IMR-90 (cell line): ENCODE measurements around the gene DCDC2B. TPM values are rescaled to one million over a fixed set of nuclear protein-coding genes. Genes with fewer than 3 reads are reported as not detected.
A peak's percentile ranks its signal among the peaks of the same experiment; 100 is the strongest.

Source experiments
- ATAC-seq: fragments of 200-7000 bp; cut with Tn5 transposase; 2 replicates; pipeline ENCODE4 v1.9.1; 2020; ENCODE audit warnings: low read depth, mild to moderate bottlenecking, moderate library complexity
- BruUV-seq: library from RNA; stranded (reverse); fragments of 400-500 nt; replicated peaks from 2 replicates; lab custom pipeline; 2021; lab: Mats Ljungman, UMichigan
- CTCF ChIA-PET: fragments of 300-600 bp; formaldehyde crosslinking; extraction: SDS; loops from one replicate; lab custom pipeline; 2021; ENCODE audit warnings: antibody characterized with exemption; lab: Yijun Ruan, JAX
- POLR2A ChIA-PET: fragments of 300-600 bp; sonication (Branson Sonifier 250); formaldehyde crosslinking; loops from one replicate; lab custom pipeline; 2022; ENCODE audit warnings: antibody characterized with exemption; ENCODE audit not compliant: unreplicated experiment; lab: Charles Lee
- DNase-seq: peaks from one replicate; pipeline ENCODE4 v3.0.0; 2013
- H2AFZ ChIP-seq: replicated peaks from 2 replicates; pipeline ENCODE3; 2013; ENCODE audit warnings: low read length, mild to moderate bottlenecking; ENCODE audit not compliant: poor library complexity
- H2AK5ac ChIP-seq: 2 replicates; pipeline ENCODE4 v1.6.1; 2013; ENCODE audit warnings: low read depth, low read length, inconsistent platforms
- H2AK9ac ChIP-seq: replicated peaks from 2 replicates; pipeline ENCODE3; 2013; ENCODE audit warnings: mild to moderate bottlenecking, low read depth, low read length, moderate library complexity; ENCODE audit not compliant: poor library complexity
- H2BK120ac ChIP-seq: 2 replicates; pipeline ENCODE4 v1.6.1; 2013; ENCODE audit warnings: low read depth, low read length, inconsistent platforms
- H2BK15ac ChIP-seq: 3 replicates; pipeline ENCODE4 v1.6.1; 2013; ENCODE audit warnings: low read depth, low read length, inconsistent platforms
- H2BK20ac ChIP-seq: 2 replicates; pipeline ENCODE4 v1.6.1; 2013; ENCODE audit warnings: low read depth, mild to moderate bottlenecking, inconsistent platforms, low read length, moderate library complexity
- H2BK5ac ChIP-seq: 2 replicates; pipeline ENCODE4 v1.6.1; 2013; ENCODE audit warnings: mild to moderate bottlenecking, low read depth, low read length, inconsistent platforms; ENCODE audit not compliant: poor library complexity, severe bottlenecking
- H3K14ac ChIP-seq: replicated peaks from 2 replicates; pipeline ENCODE4 v1.6.1; 2013; ENCODE audit warnings: low read depth, low read length, inconsistent platforms
- H3K18ac ChIP-seq: 2 replicates; pipeline ENCODE4 v1.6.1; 2013; ENCODE audit warnings: low read depth, low read length, control low read depth
- H3K23ac ChIP-seq: 2 replicates; pipeline ENCODE4 v1.6.1; 2013; ENCODE audit warnings: low read depth, low read length, inconsistent platforms
- H3K27ac ChIP-seq: 2 replicates; pipeline ENCODE4 v1.5.1; 2013; ENCODE audit warnings: mild to moderate bottlenecking, control low read depth, low read length; ENCODE audit not compliant: insufficient read depth
- H3K27me3 ChIP-seq: 2 replicates; pipeline ENCODE4 v1.6.1; 2013; ENCODE audit warnings: low read length; ENCODE audit not compliant: control insufficient read depth, insufficient read depth
- H3K36me3 ChIP-seq: 2 replicates; pipeline ENCODE4 v1.6.1; 2013; ENCODE audit warnings: low read length, mixed read lengths; ENCODE audit not compliant: control insufficient read depth, insufficient read depth
- H3K4ac ChIP-seq: 2 replicates; pipeline ENCODE4 v1.6.1; 2013; ENCODE audit warnings: low read depth, low read length, inconsistent platforms
- H3K4me1 ChIP-seq: 2 replicates; pipeline ENCODE4 v1.6.1; 2013; ENCODE audit warnings: low read length, mixed read lengths; ENCODE audit not compliant: control insufficient read depth, insufficient read depth
- H3K4me2 ChIP-seq: 2 replicates; pipeline ENCODE4 v1.6.1; 2013; ENCODE audit warnings: low read depth, mild to moderate bottlenecking, control low read depth, low read length, moderate library complexity
- H3K4me3 ChIP-seq: 2 replicates; pipeline ENCODE4 v1.5.1; 2013; ENCODE audit warnings: low read depth, mild to moderate bottlenecking, control low read depth, low read length, moderate library complexity; ENCODE audit not compliant: insufficient read depth
- H3K56ac ChIP-seq: 2 replicates; pipeline ENCODE4 v1.6.1; 2013; ENCODE audit warnings: low read length, inconsistent platforms; ENCODE audit not compliant: insufficient read depth; ENCODE audit errors: extremely low read depth
- H3K79me1 ChIP-seq, 2 experiments: 2 replicates each; pipeline ENCODE4 v1.6.1; 2013; ENCODE audit warnings: low read length in 2 of 2, inconsistent platforms in 1 of 2, low read depth in 1 of 2
- H3K9ac ChIP-seq: 2 replicates; pipeline ENCODE4 v1.6.1; 2013; ENCODE audit warnings: low read depth, low read length, control low read depth
- H3K9me1 ChIP-seq: 2 replicates; pipeline ENCODE4 v1.6.1; 2013; ENCODE audit warnings: low read length, inconsistent platforms; ENCODE audit not compliant: insufficient read depth
- H3K9me3 ChIP-seq: 2 replicates; pipeline ENCODE4 v1.6.1; 2013; ENCODE audit warnings: low read length; ENCODE audit not compliant: control insufficient read depth, insufficient read depth
- H4K20me1 ChIP-seq: 2 replicates; pipeline ENCODE4 v1.6.1; 2013; ENCODE audit warnings: low read length, inconsistent platforms; ENCODE audit not compliant: insufficient read depth
- H4K5ac ChIP-seq: 2 replicates; pipeline ENCODE4 v1.6.1; 2013; ENCODE audit warnings: mild to moderate bottlenecking, low read depth, low read length, control low read depth
- H4K8ac ChIP-seq, 2 experiments: 2 replicates each; pipeline ENCODE4 v1.6.1; 2013; ENCODE audit warnings: low read depth in 2 of 2, low read length in 2 of 2, control low read depth in 1 of 2, inconsistent platforms in 1 of 2
- H4K91ac ChIP-seq: 2 replicates; pipeline ENCODE4 v1.6.1; 2013; ENCODE audit warnings: low read depth, low read length, inconsistent platforms; ENCODE audit not compliant: insufficient read depth
- CEBPB ChIP-seq: IDR thresholded peaks from 2 replicates; pipeline ENCODE4 v1.6.1; 2012; ENCODE audit warnings: low read depth, low read length, improper control_type of control experiment
- CHD1 ChIP-seq: IDR thresholded peaks from 2 replicates; pipeline ENCODE4 v1.6.1; 2012; ENCODE audit warnings: low read depth, low read length, improper control_type of control experiment
- FOS ChIP-seq: fragments of 150-350 bp; IDR thresholded peaks from 2 replicates; pipeline ENCODE4 v1.6.1; 2016; ENCODE audit warnings: low read depth, low read length
- MAZ ChIP-seq: IDR thresholded peaks from 2 replicates; pipeline ENCODE4 v1.6.1; 2012; ENCODE audit warnings: low read depth, mild to moderate bottlenecking, low read length, improper control_type of control experiment, moderate library complexity, borderline replicate concordance
- MXI1 ChIP-seq: IDR thresholded peaks from 2 replicates; pipeline ENCODE4 v1.6.1; 2012; ENCODE audit warnings: low read depth, mild to moderate bottlenecking, low read length, moderate library complexity, borderline replicate concordance
- RAD21 ChIP-seq: IDR thresholded peaks from 2 replicates; pipeline ENCODE4 v1.6.1; 2012; ENCODE audit warnings: low read length, improper control_type of control experiment
- RCOR1 ChIP-seq: IDR thresholded peaks from 2 replicates; pipeline ENCODE4 v1.6.1; 2012; ENCODE audit warnings: mild to moderate bottlenecking, low read length, improper control_type of control experiment; ENCODE audit not compliant: insufficient replicate concordance
- SMC3 ChIP-seq: fragments of 150-350 bp; IDR thresholded peaks from 2 replicates; pipeline ENCODE4 v1.6.1; 2016; ENCODE audit warnings: low read depth, mild to moderate bottlenecking, antibody characterized with exemption, low read length, moderate library complexity
- WGBS, 2 experiments: methylation state at CpG; one replicate each; pipeline versions ENCODE4 v1.1.5 to v1.1.7; 2013; ENCODE audit warnings: missing lambda C conversion rate in 2 of 2; ENCODE audit not compliant: insufficient read length in 1 of 2; ENCODE audit errors: extremely low coverage in 2 of 2; 5-methylcytosine and 5-hydroxymethylcytosine counted together
- dilution Hi-C: fragments of 300-500 bp; cut with HindIII; formaldehyde crosslinking; loops from one replicate; pipeline ENCODE4 v1.14.3; 2018; ENCODE audit warnings: low sequenced_read_pairs; ENCODE audit not compliant: unreplicated experiment
- in situ Hi-C: fragments of 300-500 bp; cut with MboI; formaldehyde crosslinking; loops from 3 replicates; pipeline ENCODE4 v1.14.3; 2019; ENCODE audit warnings: low sequenced_read_pairs, inconsistent platforms, mixed read lengths
- intact Hi-C: fragments of 100-400 bp; cut with micrococcal nuclease; formaldehyde crosslinking; loops from 2 replicates; pipeline ENCODE4 v1.10.0; 2022
- polyA plus RNA-seq, 3 experiments: library from polyadenylated mRNA; depleted of rRNA; stranded (reverse); fragments of >200 nt; gene quantifications; 2 replicates each; pipeline ENCODE4 v1.2.3, GENCODE V29; 2012; ENCODE audit warnings: low replicate concordance in 1 of 3
- total RNA-seq: library from RNA; depleted of rRNA; stranded (reverse); fragments of >200 nt; gene quantifications from 2 replicates; pipeline ENCODE4 v1.2.3, GENCODE V29; 2012
- TF ChIP-seq, protein P1 (sequence below): fragments of 150-350 bp; IDR thresholded peaks from 2 replicates; pipeline ENCODE4 v1.6.1; 2016; ENCODE audit warnings: low read depth, mild to moderate bottlenecking, low read length, moderate library complexity, borderline replicate concordance
- TF ChIP-seq, protein P2 (sequence below): fragments of 150-350 bp; IDR thresholded peaks from 2 replicates; pipeline ENCODE4 v1.6.1; 2017; ENCODE audit warnings: mild to moderate bottlenecking, antibody characterized with exemption, low read length, low read depth

The DCDC2B gene
- total and polyA plus RNA-seq, 2 of the 4 experiments (the other 2 are of a cell fraction): not detected

DNA sequence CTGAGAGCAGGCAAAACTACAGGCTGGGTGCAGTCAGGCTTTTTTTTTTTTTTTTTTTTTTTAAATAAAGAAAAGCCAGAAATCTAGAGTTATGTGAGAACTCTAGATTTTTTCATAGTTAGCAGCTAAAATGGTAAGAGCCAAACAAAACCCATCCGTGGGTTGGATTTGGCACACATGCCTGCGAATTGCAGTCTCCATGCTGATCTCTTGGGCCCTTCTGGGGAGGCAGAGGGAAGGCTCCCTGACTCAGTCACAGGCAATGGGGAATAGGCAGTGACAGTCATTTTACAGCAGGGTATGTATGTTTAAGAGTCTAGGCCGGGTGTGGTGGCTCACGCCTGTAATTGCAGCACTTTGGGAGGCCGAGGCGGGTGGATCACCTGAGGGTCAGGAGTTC is 26.8 kb upstream of the DCDC2B start:
- Histone ChIP-seq H3K56ac (no peak overlapping the region; the same call in 1 of the 2 replicates), H3K27ac (peak overlapping the region; percentile 85; the same call in 1 of the 2 replicates), H2BK120ac (no peak overlapping the region), H3K9me1 (peaks cover 15% of the 10 kb centered on the region), H3K36me3 (peaks cover 38% of the 10 kb centered on the region), H3K4me3 (no peak overlapping the region), H3K14ac (0 out of 2 replicates have a peak overlapping the region, but pooled peaks have one; percentile 47), H4K91ac (no peak overlapping the region), H3K9ac (0 out of 2 replicates have a peak overlapping the region, but pooled peaks have one; percentile 6), H2AK9ac (no peak overlapping the region), H2AFZ (no peak overlapping the region), H4K8ac (peak overlapping the region in 1 of 2 experiments; percentile 54; a peak in 1 of 4 replicates), H3K18ac (no peak overlapping the region), H2BK20ac (no peak overlapping the region), H2AK5ac (peak overlapping the region; percentile 51; the same call in 1 of the 2 replicates), H3K79me1 (peaks cover 20 to 64% of the 10 kb centered on the region in 2 experiments), H3K4me1 (peaks cover 25% of the 10 kb centered on the region), H3K4ac (peak overlapping the region; percentile 30; the same call in 1 of the 2 replicates), H4K5ac (peak overlapping the region; percentile 36; the same call in 1 of the 2 replicates), H2BK5ac (peak overlapping the region; percentile 90), H4K20me1 (peaks cover 32% of the 10 kb centered on the region), H3K23ac (no peak overlapping the region), H2BK15ac (no peak overlapping the region), H3K4me2 (peak overlapping the region; percentile 90), H3K27me3 (no peaks in the 10 kb centered on the region), H3K9me3 (no peaks in the 10 kb centered on the region)
- ATAC-seq (no peak), DNase-seq (peak; percentile 31)
- no TSS peak for BruUV-seq
- dilution Hi-C loops (no loop called here), intact Hi-C loops (no loop called here), in situ Hi-C loops (no loop called here)
- CTCF ChIA-PET: interaction anchor here (0.8 kb wide), 1 partner anchor 100 kb away, joined by 3 read pairs; no protein-coding TSS in a partner anchor
- POLR2A ChIA-PET: interaction anchor here (0.6 kb wide), 3 partner anchors 36 to 74 kb away, joined by 3 to 9 read pairs (median 9); partner anchors contain the start of gene KPNA6
- no peak for TF ChIP-seq MAZ
- no peak for TF ChIP-seq CHD1
- TF ChIP-seq SMC3: no peak
- TF ChIP-seq, protein P1, sequence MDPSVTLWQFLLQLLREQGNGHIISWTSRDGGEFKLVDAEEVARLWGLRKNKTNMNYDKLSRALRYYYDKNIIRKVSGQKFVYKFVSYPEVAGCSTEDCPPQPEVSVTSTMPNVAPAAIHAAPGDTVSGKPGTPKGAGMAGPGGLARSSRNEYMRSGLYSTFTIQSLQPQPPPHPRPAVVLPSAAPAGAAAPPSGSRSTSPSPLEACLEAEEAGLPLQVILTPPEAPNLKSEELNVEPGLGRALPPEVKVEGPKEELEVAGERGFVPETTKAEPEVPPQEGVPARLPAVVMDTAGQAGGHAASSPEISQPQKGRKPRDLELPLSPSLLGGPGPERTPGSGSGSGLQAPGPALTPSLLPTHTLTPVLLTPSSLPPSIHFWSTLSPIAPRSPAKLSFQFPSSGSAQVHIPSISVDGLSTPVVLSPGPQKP: no peak
- TF ChIP-seq MXI1: no peak
- TF ChIP-seq, protein P2, sequence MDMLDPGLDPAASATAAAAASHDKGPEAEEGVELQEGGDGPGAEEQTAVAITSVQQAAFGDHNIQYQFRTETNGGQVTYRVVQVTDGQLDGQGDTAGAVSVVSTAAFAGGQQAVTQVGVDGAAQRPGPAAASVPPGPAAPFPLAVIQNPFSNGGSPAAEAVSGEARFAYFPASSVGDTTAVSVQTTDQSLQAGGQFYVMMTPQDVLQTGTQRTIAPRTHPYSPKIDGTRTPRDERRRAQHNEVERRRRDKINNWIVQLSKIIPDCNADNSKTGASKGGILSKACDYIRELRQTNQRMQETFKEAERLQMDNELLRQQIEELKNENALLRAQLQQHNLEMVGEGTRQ: no peak
- no peak for TF ChIP-seq FOS
- no peak for TF ChIP-seq RAD21
- no peak for TF ChIP-seq RCOR1
- TF ChIP-seq CEBPB: no peak
- WGBS, 2 experiments: 100% methylated on average over 4 of the region's 6 CpGs; no CpG with 5 or more reads in 1 of the 2 experiments
